ENCODE data around the gene DTX3. TPM values are rescaled to one million over a fixed set of nuclear protein-coding genes. Genes with fewer than 3 reads are reported as not detected.
A peak's percentile ranks its signal among the peaks of the same experiment; 100 is the strongest.

Gene DTX3
- total RNA-seq, 2 experiments from 2014 or later: 19.3 to 21.8 TPM

DNA sequence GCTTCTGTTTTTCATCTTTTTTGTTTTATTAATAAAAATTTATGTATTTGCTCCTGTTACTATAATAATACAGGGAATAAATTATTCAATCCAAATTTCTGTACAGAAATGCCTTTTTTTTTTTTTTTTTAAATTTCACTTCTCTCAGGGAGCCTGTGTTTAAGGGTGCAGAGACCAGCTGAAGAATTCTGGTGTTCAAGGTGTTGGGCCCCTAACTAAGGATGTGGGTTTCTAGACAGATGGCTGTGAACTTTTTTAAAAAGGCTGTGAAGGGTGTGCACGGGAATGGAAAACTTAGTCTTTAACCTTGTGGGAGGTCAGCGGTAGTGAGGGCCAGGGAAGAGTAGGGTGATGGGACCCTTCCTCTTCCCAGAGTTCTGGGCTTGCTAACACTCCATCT, 1.3 kb upstream of the DTX3 start:
- DNase-seq: no peak
- no peak overlapping the region for H3K27ac Mint-ChIP-seq
- POLR2A ChIA-PET: no interaction called here
- peaks cover 43% of the 10 kb centered on the region for H3K36me3 Mint-ChIP-seq (ENCODE audit: low read depth)
- H3K9me3 Mint-ChIP-seq: no peaks in the 10 kb centered on the region
- H3K4me3 Mint-ChIP-seq: peak overlapping the region; percentile 5
- H3K27me3 Mint-ChIP-seq: no peaks in the 10 kb centered on the region
- CTCF ChIA-PET: no interaction called here
- peaks cover 18% of the 10 kb centered on the region for H3K4me1 Mint-ChIP-seq

- POLR2A ChIA-PET: interaction anchor here (2.2 kb wide), 1 partner anchor 12 kb away, joined by 17 read pairs; the partner anchor contains the start of gene PIP4K2C
- Mint-ChIP-seq H3K9me3 (no peaks in the 10 kb centered on the region), H3K27me3 (no peaks in the 10 kb centered on the region), H3K36me3 (ENCODE audit: low read depth) (peaks cover 40% of the 10 kb centered on the region), H3K4me3 (peak overlapping the region; percentile 77), H3K27ac (no peak overlapping the region), H3K4me1 (peaks cover 18% of the 10 kb centered on the region)
- DNase-seq: no peak
- CTCF ChIA-PET: no interaction called here
Observed at GRCh38 chr12:57603815-57604453, 690 bp upstream of the DTX3 start.

- Mint-ChIP-seq H3K4me1 (peaks cover 18% of the 10 kb centered on the region), H3K27me3 (peaks cover under 1% of the 10 kb centered on the region), H3K27ac (peak overlapping the region; percentile 44), H3K9me3 (no peaks in the 10 kb centered on the region), H3K36me3 (ENCODE audit: low read depth) (peaks cover 27% of the 10 kb centered on the region), H3K4me3 (peak overlapping the region; percentile 77)
- no peak for DNase-seq
- CTCF ChIA-PET: interaction anchor here (0.6 to 1.8 kb wide), 5 partner anchors 12 to 59 kb away, joined by 3 to 6 read pairs (median 4); partner anchors contain the start of gene PIP4K2C
- POLR2A ChIA-PET: interaction anchor here (0.8 to 2.2 kb wide), 3 partner anchors 9 to 14 kb away, joined by 3 to 17 read pairs (median 3); partner anchors contain the start of gene PIP4K2C
Observed at GRCh38 chr12:57604992-57605810, 577 bp downstream of the DTX3 start.

DNA sequence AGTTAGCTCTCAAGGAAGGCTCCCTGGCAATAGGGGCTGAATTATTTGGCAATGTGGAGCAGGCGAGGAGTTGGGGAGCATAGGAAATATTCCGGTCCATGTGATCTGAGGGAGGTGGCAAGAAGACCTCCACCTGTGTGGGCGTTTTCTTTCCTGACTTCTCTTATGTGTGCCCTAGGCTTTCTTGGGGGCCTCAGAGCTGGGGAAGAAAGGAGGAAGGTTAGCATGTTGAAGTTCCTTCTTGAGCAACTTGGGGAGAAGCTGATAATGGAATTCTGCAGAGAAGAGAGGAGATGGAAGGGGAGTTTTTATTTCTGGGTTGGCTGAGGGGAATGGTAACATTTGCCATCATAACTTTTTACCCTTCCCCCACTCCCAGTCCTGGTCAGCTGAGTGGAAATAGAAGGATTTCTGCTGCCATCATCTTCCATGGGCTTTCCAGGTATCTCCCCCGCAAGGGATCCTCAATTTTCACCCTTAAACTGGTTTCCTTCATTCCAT, 1.2 kb downstream of the DTX3 start:
- Mint-ChIP-seq H3K27me3 (peaks cover 6% of the 10 kb centered on the region), H3K27ac (no peak overlapping the region), H3K9me3 (no peaks in the 10 kb centered on the region), H3K36me3 (ENCODE audit: low read depth) (peaks cover 22% of the 10 kb centered on the region), H3K4me3 (peak overlapping the region; percentile 77), H3K4me1 (peaks cover 22% of the 10 kb centered on the region)
- DNase-seq: no peak
- CTCF ChIA-PET: interaction anchor here (1.1 to 1.8 kb wide), 4 partner anchors 15 to 60 kb away, joined by 3 to 6 read pairs (median 4); partner anchors contain the start of gene PIP4K2C
- POLR2A ChIA-PET: interaction anchor here (0.8 to 2.2 kb wide), 3 partner anchors 8 to 14 kb away, joined by 3 to 17 read pairs (median 3); partner anchors contain the start of gene PIP4K2C

DNA sequence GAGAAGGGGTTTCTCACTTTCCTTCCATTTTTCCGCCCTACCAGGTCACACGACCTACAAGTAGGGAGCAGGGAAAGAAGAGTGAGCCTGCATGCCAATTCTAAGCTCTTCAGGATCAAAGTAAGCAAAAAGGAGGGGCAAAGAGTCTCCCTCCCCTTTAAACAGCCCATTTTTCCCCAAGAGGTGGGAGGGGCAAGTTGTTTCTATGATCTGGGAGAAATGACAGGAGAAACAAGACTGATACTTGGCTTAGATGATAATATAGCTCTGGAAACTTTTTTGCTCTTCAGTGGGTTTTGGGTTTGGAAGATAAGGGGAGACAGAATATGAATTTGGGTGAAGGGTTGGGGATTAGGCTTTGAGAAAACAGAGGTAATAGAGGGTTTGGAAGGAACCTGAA, 1.8 kb downstream of the DTX3 start:
- Mint-ChIP-seq H3K4me3 (no peak overlapping the region), H3K36me3 (ENCODE audit: low read depth) (peaks cover 17% of the 10 kb centered on the region), H3K27me3 (peaks cover 7% of the 10 kb centered on the region), H3K27ac (no peak overlapping the region), H3K4me1 (peaks cover 22% of the 10 kb centered on the region), H3K9me3 (no peaks in the 10 kb centered on the region)
- CTCF ChIA-PET: interaction anchor here (1.1 to 2.4 kb wide), 5 partner anchors 16 to 60 kb away, joined by 3 to 9 read pairs (median 5); partner anchors contain the start of genes B4GALNT1 and PIP4K2C
- POLR2A ChIA-PET: interaction anchor here (1.1 to 1.2 kb wide), 2 partner anchors 9 to 13 kb away, joined by 3 to 5 read pairs; no protein-coding TSS in a partner anchor
- DNase-seq: no peak

DNA sequence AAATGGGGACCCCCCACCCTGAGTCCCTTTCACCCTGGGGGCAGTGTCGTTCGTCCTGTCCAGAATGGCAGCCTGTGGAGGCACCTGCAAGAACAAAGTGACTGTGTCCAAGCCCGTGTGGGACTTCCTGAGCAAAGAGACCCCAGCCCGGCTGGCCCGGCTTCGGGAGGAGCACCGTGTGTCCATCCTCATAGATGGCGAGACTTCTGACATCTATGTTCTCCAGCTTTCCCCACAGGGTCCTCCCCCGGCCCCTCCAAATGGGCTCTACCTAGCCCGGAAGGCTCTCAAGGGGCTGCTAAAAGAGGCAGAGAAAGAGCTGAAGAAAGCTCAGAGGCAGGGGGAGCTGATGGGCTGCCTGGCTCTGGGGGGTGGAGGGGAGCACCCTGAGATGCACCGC, 2.2 kb downstream of the DTX3 start:
- Mint-ChIP-seq H3K4me1 (peaks cover 23% of the 10 kb centered on the region), H3K27ac (no peak overlapping the region), H3K9me3 (no peaks in the 10 kb centered on the region), H3K36me3 (ENCODE audit: low read depth) (peaks cover 13% of the 10 kb centered on the region), H3K4me3 (no peak overlapping the region), H3K27me3 (peaks cover 7% of the 10 kb centered on the region)
- ChIA-PET POLR2A (interaction anchor here (1.1 to 1.2 kb wide), 3 partner anchors 8 to 15 kb away, joined by 3 to 5 read pairs (median 3); no protein-coding TSS in a partner anchor), CTCF (interaction anchor here (1.5 to 2.4 kb wide), 3 partner anchors 16 to 27 kb away, joined by 4 to 10 read pairs (median 9); partner anchors contain the start of genes B4GALNT1 and PIP4K2C)
- no peak for DNase-seq

GRCh38 chr12:57607958-57608663, 3.5 kb downstream of the DTX3 start:
- POLR2A ChIA-PET: interaction anchor here (1.1 kb wide), 1 partner anchor 17 kb away, joined by 3 read pairs; no protein-coding TSS in a partner anchor
- Mint-ChIP-seq H3K9me3 (no peaks in the 10 kb centered on the region), H3K36me3 (ENCODE audit: low read depth) (peaks cover 2% of the 10 kb centered on the region), H3K4me3 (no peak overlapping the region), H3K4me1 (peaks cover 24% of the 10 kb centered on the region), H3K27ac (no peak overlapping the region), H3K27me3 (peaks cover 20% of the 10 kb centered on the region)
- CTCF ChIA-PET: interaction anchor here (1.5 to 2.4 kb wide), 3 partner anchors 12 to 26 kb away, joined by 5 to 10 read pairs (median 9); partner anchors contain the start of gene B4GALNT1
- no peak for DNase-seq

- peaks cover 16% of the 10 kb centered on the region for H3K4me1 Mint-ChIP-seq
Observed at GRCh38 chr12:57609101-57609780, 4.6 kb downstream of the DTX3 start.

DNA sequence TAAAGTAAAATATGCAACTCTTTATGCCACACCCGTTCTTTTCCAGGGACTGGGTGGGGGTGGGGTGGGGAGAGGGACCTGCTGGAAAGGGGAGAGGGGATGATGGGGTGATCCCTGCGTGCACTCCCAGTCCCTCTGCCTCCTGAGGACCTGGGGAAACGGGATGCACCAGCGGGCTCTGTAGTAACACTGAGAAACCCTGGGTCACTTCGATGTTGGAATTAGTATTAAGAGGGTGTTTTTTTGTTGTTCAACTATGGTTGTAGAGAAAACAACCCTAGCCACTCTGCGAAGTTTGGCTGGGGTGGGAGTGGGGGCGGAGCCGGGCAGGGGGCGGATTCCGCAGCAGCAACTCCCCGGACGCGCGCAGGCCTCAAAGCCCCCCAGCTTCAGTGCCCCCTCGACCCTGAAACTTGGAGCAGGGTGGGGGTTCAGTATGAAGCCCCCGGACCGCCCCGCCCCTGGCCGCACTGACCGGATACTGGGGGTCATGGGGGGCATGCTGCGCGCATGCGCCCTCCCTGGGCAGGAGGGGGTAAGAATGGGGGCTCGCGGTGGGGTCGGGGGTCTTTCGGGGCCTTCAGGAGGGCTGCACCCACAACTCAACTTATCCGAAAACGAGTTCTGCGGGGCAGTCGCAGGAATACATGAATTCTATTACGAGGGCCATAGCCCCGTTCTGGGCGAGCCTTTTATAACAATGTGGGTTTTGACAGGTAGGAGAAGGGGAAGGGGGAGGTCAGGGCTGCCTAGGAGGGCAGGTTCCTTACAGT, 5.3 kb downstream of the DTX3 start:
- POLR2A ChIA-PET: no interaction called here
- peaks cover 32% of the 10 kb centered on the region for H3K27me3 Mint-ChIP-seq
- CTCF ChIA-PET: interaction anchor here (1.5 to 2.1 kb wide), 2 partner anchors 10 to 26 kb away, joined by 5 read pairs; no protein-coding TSS in a partner anchor
- peaks cover 2% of the 10 kb centered on the region for H3K36me3 Mint-ChIP-seq (ENCODE audit: low read depth)
- no peaks in the 10 kb centered on the region for H3K9me3 Mint-ChIP-seq
- H3K4me1 Mint-ChIP-seq: peaks cover 13% of the 10 kb centered on the region
- H3K27ac Mint-ChIP-seq: no peak overlapping the region
- peak overlapping the region; percentile 43 for H3K4me3 Mint-ChIP-seq
- no peak for DNase-seq

More at GRCh38 chr12:57609101-57609780, 4.6 kb downstream of the DTX3 start:
- no peak for DNase-seq
- ChIA-PET POLR2A (no interaction called here), CTCF (interaction anchor here (2.1 kb wide), 1 partner anchor 11 kb away, joined by 5 read pairs; no protein-coding TSS in a partner anchor)
- H3K27me3 Mint-ChIP-seq: peaks cover 28% of the 10 kb centered on the region
- no peak overlapping the region for H3K27ac Mint-ChIP-seq
- no peaks in the 10 kb centered on the region for H3K9me3 Mint-ChIP-seq
- H3K36me3 Mint-ChIP-seq (ENCODE audit: low read depth): peaks cover 2% of the 10 kb centered on the region
- no peak overlapping the region for H3K4me3 Mint-ChIP-seq

GRCh38 chr12:57610554-57611107, 6.0 kb downstream of the DTX3 start:
- Mint-ChIP-seq H3K36me3 (ENCODE audit: low read depth) (peaks cover 2% of the 10 kb centered on the region), H3K27ac (no peak overlapping the region), H3K4me3 (peak overlapping the region; percentile 43), H3K27me3 (peaks cover 37% of the 10 kb centered on the region), H3K9me3 (no peaks in the 10 kb centered on the region), H3K4me1 (peaks cover 8% of the 10 kb centered on the region)
- ChIA-PET CTCF (interaction anchor here (1.4 to 2.1 kb wide), 3 partner anchors 9 to 152 kb away, joined by 3 to 5 read pairs (median 5); no protein-coding TSS in a partner anchor), POLR2A (interaction anchor here (1.7 kb wide), 1 partner anchor 10 kb away, joined by 4 read pairs; no protein-coding TSS in a partner anchor)
- DNase-seq: no peak

Data from activated CD4-positive, alpha-beta memory T cell treated with anti-CD3 and anti-CD28 coated beads, Interleukin-2, amount 10 ng/mL, durations not matched to agents 7 days and 5 days (primary cell).